Lower lobe of right lung (tissue), 2 donors: ENCODE data around the gene UNC13A. TPM values are rescaled to one million over a fixed set of nuclear protein-coding genes. Genes with fewer than 3 reads are reported as not detected.
"Not testable (repeated sequence)": the region's sequence is repeated elsewhere in the genome, so short reads cannot be mapped to it uniquely, and the experiment has no call there.

Experiments
- ATAC-seq, 2 donors: fragments of 200-7000 bp; cut with Tn5 transposase; one replicate each; pipeline ENCODE4 v1.9.1; 2020 to 2022; ENCODE audit warnings: mild to moderate bottlenecking in 2 of 2, moderate library complexity in 2 of 2
- DNase-seq: peaks from one replicate; pipeline ENCODE4 v3.0.0-alpha.2; 2020
- H3K27ac ChIP-seq: fragments of 200-600 bp; one replicate; pipeline ENCODE4 v1.8.0; 2022
- H3K27me3 ChIP-seq: fragments of 200-600 bp; one replicate; pipeline ENCODE4 v1.8.0; 2022; ENCODE audit warnings: low read depth
- H3K36me3 ChIP-seq: fragments of 200-600 bp; one replicate; pipeline ENCODE4 v1.8.0; 2022; ENCODE audit warnings: mild to moderate bottlenecking
- H3K4me1 ChIP-seq: fragments of 200-600 bp; one replicate; pipeline ENCODE4 v1.8.0; 2022
- H3K4me3 ChIP-seq: fragments of 200-600 bp; one replicate; pipeline ENCODE4 v1.8.0; 2022; ENCODE audit warnings: mild to moderate bottlenecking
- H3K9me3 ChIP-seq: fragments of 200-600 bp; one replicate; pipeline ENCODE4 v1.8.0; 2022
- CTCF ChIP-seq: fragments of 200-600 bp; IDR thresholded peaks from one replicate; pipeline ENCODE4 v1.8.0; 2022; ENCODE audit warnings: antibody characterized with exemption, mild to moderate bottlenecking
- intact Hi-C: fragments of 100-400 bp; cut with DNase I; formaldehyde crosslinking; loops from one replicate; pipeline ENCODE4 v1.11.0; 2022
- total RNA-seq: library from RNA; stranded (reverse); fragmentation: NEBNext Ultra II Directional; extraction: Animal tissue kit (Norgen Biotek cat#: 25700); gene quantifications from one replicate; pipeline ENCODE4 v1.2.1, GENCODE V29; 2021
- donor health status: DM: no; HTN: yes; CAD: no; lungs with severe emphysema.

Gene UNC13A
- total RNA-seq, 1 donor from 2014 or later: 0.21 TPM

- no peak for TF ChIP-seq CTCF
These were observed 97.3 kb downstream of the UNC13A start for GRCh38 chr19:17590866-17591265.

GRCh38 chr19:17585395-17585794 lies 102.8 kb downstream of the UNC13A start:
- H3K27ac ChIP-seq, DNase-seq, H3K9me3 ChIP-seq, H3K27me3 ChIP-seq, H3K4me3 ChIP-seq, intact Hi-C loops, ATAC-seq, H3K4me1 ChIP-seq: not testable (repeated sequence)
- H3K36me3 ChIP-seq: peaks cover 25% of the 10 kb centered on the region

More at GRCh38 chr19:17590866-17591265, 97.3 kb downstream of the UNC13A start:
- no peaks in the 10 kb centered on the region for H3K4me1 ChIP-seq
- DNase-seq: no peak
- H3K27ac ChIP-seq: no peak overlapping the region
- no peak for ATAC-seq
- no peaks in the 10 kb centered on the region for H3K9me3 ChIP-seq
- H3K27me3 ChIP-seq: peaks cover 7% of the 10 kb centered on the region
- no peak overlapping the region for H3K4me3 ChIP-seq
- no peaks in the 10 kb centered on the region for H3K36me3 ChIP-seq
- intact Hi-C loops: no loop called here

- intact Hi-C loops: no loop called here
- Histone ChIP-seq H3K36me3 (peaks cover 36% of the 10 kb centered on the region), H3K4me1 (no peaks in the 10 kb centered on the region), H3K4me3 (no peak overlapping the region), H3K27ac (no peak overlapping the region), H3K27me3 (no peaks in the 10 kb centered on the region), H3K9me3 (no peaks in the 10 kb centered on the region)
- DNase-seq: no peak
- ATAC-seq: no peak
- no peak for TF ChIP-seq CTCF
These were observed 104.0 kb downstream of the UNC13A start for GRCh38 chr19:17584132-17584531.

GRCh38 chr19:17582613-17583012 lies 105.5 kb downstream of the UNC13A start:
- Histone ChIP-seq H3K9me3 (no peaks in the 10 kb centered on the region), H3K4me1 (no peaks in the 10 kb centered on the region), H3K27ac (no peak overlapping the region), H3K27me3 (no peaks in the 10 kb centered on the region), H3K36me3 (peaks cover 51% of the 10 kb centered on the region), H3K4me3 (no peak overlapping the region)
- no peak for TF ChIP-seq CTCF
- ATAC-seq (no peak), DNase-seq (no peak)
- intact Hi-C loops: no loop called here

- intact Hi-C loops: no loop called here
- ATAC-seq: no peak
- Histone ChIP-seq H3K4me3 (no peak overlapping the region), H3K4me1 (no peaks in the 10 kb centered on the region), H3K27me3 (no peaks in the 10 kb centered on the region), H3K27ac (no peak overlapping the region), H3K36me3 (peaks cover 60% of the 10 kb centered on the region), H3K9me3 (no peaks in the 10 kb centered on the region)
- TF ChIP-seq CTCF: no peak
- DNase-seq: no peak
These were observed 106.8 kb downstream of the UNC13A start for GRCh38 chr19:17581211-17581874.

- ATAC-seq: no peak
- Histone ChIP-seq H3K36me3 (peaks cover 66% of the 10 kb centered on the region), H3K4me3 (no peak overlapping the region), H3K9me3 (no peaks in the 10 kb centered on the region), H3K27ac (no peak overlapping the region), H3K27me3 (no peaks in the 10 kb centered on the region), H3K4me1 (no peaks in the 10 kb centered on the region)
- intact Hi-C loops: no loop called here
- no peak for DNase-seq
- no peak for TF ChIP-seq CTCF
These were observed 107.5 kb downstream of the UNC13A start for GRCh38 chr19:17580470-17581144.
